Trophoblast cell (in vitro differentiated cells and primary cell): ENCODE measurements around the gene ATP8A1.

Experiments
- DNase-seq, 2 donors: peaks; one replicate each; pipeline ENCODE4 v3.0.0-alpha.2; 2016
- H2AFZ ChIP-seq: 2 replicates; pipeline ENCODE4 v1.6.1; 2013; ENCODE audit warnings: low read length, moderate library complexity, mild to moderate bottlenecking; ENCODE audit not compliant: insufficient read depth, poor library complexity
- H2AK5ac ChIP-seq: 2 replicates; pipeline ENCODE4 v1.6.1; 2013; ENCODE audit warnings: mild to moderate bottlenecking, low read length
- H2BK120ac ChIP-seq: 2 replicates; pipeline ENCODE4 v1.6.1; 2013; ENCODE audit warnings: low read length, mild to moderate bottlenecking, moderate library complexity; ENCODE audit not compliant: insufficient read depth, poor library complexity
- H2BK12ac ChIP-seq: 2 replicates; pipeline ENCODE4 v1.6.1; 2013; ENCODE audit warnings: mild to moderate bottlenecking, low read length, moderate library complexity
- H2BK5ac ChIP-seq: 2 replicates; pipeline ENCODE4 v1.6.1; 2013; ENCODE audit warnings: low read length, low read depth, moderate library complexity, mild to moderate bottlenecking; ENCODE audit not compliant: poor library complexity
- H3K14ac ChIP-seq: 2 replicates; pipeline ENCODE4 v1.6.1; 2013; ENCODE audit warnings: mild to moderate bottlenecking, low read length
- H3K18ac ChIP-seq: 2 replicates; pipeline ENCODE4 v1.6.1; 2013; ENCODE audit warnings: mild to moderate bottlenecking, low read length
- H3K23ac ChIP-seq: 2 replicates; pipeline ENCODE4 v1.6.1; 2013; ENCODE audit warnings: low read length
- H3K27ac ChIP-seq: 2 replicates; pipeline ENCODE4 v1.5.1; 2013; ENCODE audit warnings: low read depth, mild to moderate bottlenecking, inconsistent platforms, low read length, moderate library complexity
- H3K27me3 ChIP-seq: 2 replicates; pipeline ENCODE4 v1.6.1; 2013; ENCODE audit warnings: inconsistent platforms, mild to moderate bottlenecking, low read length, moderate library complexity; ENCODE audit not compliant: insufficient read depth
- H3K36me3 ChIP-seq, 2 experiments: 1 replicate in 1 of 2; 2 replicates in 1 of 2; pipeline ENCODE4 v1.6.1; 2013; ENCODE audit warnings: low read length in 2 of 2, mild to moderate bottlenecking in 2 of 2, moderate library complexity in 1 of 2; ENCODE audit not compliant: insufficient read depth in 2 of 2, control insufficient read depth in 1 of 2
- H3K4ac ChIP-seq: 2 replicates; pipeline ENCODE4 v1.6.1; 2013; ENCODE audit warnings: low read depth, mild to moderate bottlenecking, low read length, moderate library complexity
- H3K4me1 ChIP-seq, 2 experiments: 1 replicate in 1 of 2; 2 replicates in 1 of 2; pipeline ENCODE4 v1.6.1; 2013; ENCODE audit warnings: low read length in 2 of 2, mild to moderate bottlenecking in 2 of 2, moderate library complexity in 1 of 2; ENCODE audit not compliant: insufficient read depth in 2 of 2, control insufficient read depth in 1 of 2
- H3K4me2 ChIP-seq: 2 replicates; pipeline ENCODE4 v1.6.1; 2013; ENCODE audit warnings: inconsistent platforms, mild to moderate bottlenecking, low read length, moderate library complexity
- H3K4me3 ChIP-seq: 2 replicates; pipeline ENCODE4 v1.5.1; 2013; ENCODE audit warnings: mild to moderate bottlenecking, low read depth, low read length, inconsistent platforms
- H3K79me1 ChIP-seq: one replicate; pipeline ENCODE4 v1.6.1; 2013; ENCODE audit warnings: low read length
- H3K79me2 ChIP-seq: 2 replicates; pipeline ENCODE4 v1.6.1; 2013; ENCODE audit warnings: low read length, mild to moderate bottlenecking; ENCODE audit not compliant: control insufficient read depth, insufficient read depth, poor library complexity
- H3K9ac ChIP-seq: 2 replicates; pipeline ENCODE4 v1.6.1; 2013; ENCODE audit warnings: mild to moderate bottlenecking, low read length
- H3K9me3 ChIP-seq: 2 replicates; pipeline ENCODE4 v1.6.1; 2013; ENCODE audit warnings: low read depth, mild to moderate bottlenecking, control low read depth, inconsistent platforms, low read length; ENCODE audit not compliant: insufficient read depth
- H4K12ac ChIP-seq: 2 replicates; pipeline ENCODE4 v1.6.1; 2013; ENCODE audit warnings: low read depth, mild to moderate bottlenecking, low read length, moderate library complexity
- H4K8ac ChIP-seq: 2 replicates; pipeline ENCODE4 v1.6.1; 2013; ENCODE audit warnings: low read depth, mild to moderate bottlenecking, low read length, moderate library complexity
- H4K91ac ChIP-seq: one replicate; pipeline ENCODE4 v1.6.1; 2013; ENCODE audit warnings: low read depth, mild to moderate bottlenecking, low read length, moderate library complexity
- WGBS: extraction: QIAGEN DNeasy Blood & Tissue Kit; methylation state at CpG from one replicate; pipeline ENCODE4 v1.1.7; 2013; ENCODE audit warnings: missing lambda C conversion rate; ENCODE audit not compliant: insufficient read length, insufficient coverage; ENCODE audit errors: extremely low coverage; 5-methylcytosine and 5-hydroxymethylcytosine counted together

The ATP8A1 gene

DNA sequence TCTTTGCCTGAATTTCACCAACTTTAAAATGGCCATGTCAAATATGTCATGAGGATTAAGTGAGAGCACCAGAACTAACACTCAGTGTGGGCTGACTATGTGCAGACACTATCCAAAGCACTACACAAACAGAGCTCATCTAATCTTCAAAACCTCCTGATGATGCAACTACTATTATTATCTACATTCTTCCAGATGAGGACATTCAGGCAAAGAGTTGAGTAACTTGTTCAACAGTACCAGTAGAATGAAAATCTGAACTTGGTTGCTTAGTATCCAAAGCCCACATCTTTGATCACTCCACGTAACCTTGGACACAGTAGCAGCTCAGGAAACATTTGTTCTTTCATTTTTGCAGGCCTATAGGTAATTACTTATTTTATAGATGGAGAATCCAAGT lies 90.1 kb downstream of the ATP8A1 start:
- Histone ChIP-seq H3K18ac (no peak overlapping the region), H3K9ac (no peak overlapping the region), H4K8ac (no peak overlapping the region), H2BK12ac (no peak overlapping the region), H3K23ac (no peak overlapping the region), H3K4me2 (no peak overlapping the region), H2AK5ac (no peak overlapping the region), H4K91ac (no peak overlapping the region), H4K12ac (no peak overlapping the region), H3K14ac (no peak overlapping the region), H3K9me3 (peaks cover 2% of the 10 kb centered on the region), H3K27me3 (no peaks in the 10 kb centered on the region), H3K4me1 (no peaks in the 10 kb centered on the region), H3K79me2 (no peaks in the 10 kb centered on the region), H3K27ac (no peak overlapping the region), H2BK120ac (no peak overlapping the region), H2AFZ (no peak overlapping the region), H3K36me3 (no peaks in the 10 kb centered on the region), H3K4me3 (no peak overlapping the region), H3K79me1 (no peaks in the 10 kb centered on the region), H3K4ac (no peak overlapping the region), H2BK5ac (no peak overlapping the region)
- DNase-seq, result peak; percentile 37 to 81
- no CpG with 5 or more reads among the region's 1 CpG for WGBS

DNA sequence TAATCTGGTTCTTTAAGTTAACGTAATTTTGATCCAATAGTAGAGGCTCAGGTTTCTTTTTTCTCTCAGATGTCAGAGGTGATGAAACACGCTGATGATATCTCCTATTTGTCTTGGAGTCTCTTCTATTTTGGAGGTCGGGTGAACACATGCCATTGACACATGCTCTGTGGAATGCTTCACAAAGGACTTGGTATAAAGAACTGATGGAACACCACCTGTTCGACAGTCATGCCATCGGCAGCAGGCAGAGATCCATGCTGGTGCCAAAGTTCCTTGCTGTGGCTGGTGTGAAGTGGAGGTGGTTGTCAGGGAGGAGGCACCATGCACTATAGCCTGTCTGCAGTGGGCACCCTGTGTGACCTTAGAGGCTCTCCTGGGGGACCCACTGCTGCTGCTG lies 94.9 kb downstream of the ATP8A1 start:
- Histone ChIP-seq H3K36me3 (no peaks in the 10 kb centered on the region), H3K9ac (no peak overlapping the region), H4K91ac (no peak overlapping the region), H3K4me3 (no peak overlapping the region), H4K12ac (no peak overlapping the region), H3K79me2 (no peaks in the 10 kb centered on the region), H2BK120ac (no peak overlapping the region), H3K4me2 (no peak overlapping the region), H4K8ac (no peak overlapping the region), H3K4me1 (no peaks in the 10 kb centered on the region), H3K23ac (no peak overlapping the region), H3K18ac (no peak overlapping the region), H2BK12ac (no peak overlapping the region), H2AK5ac (no peak overlapping the region), H3K27ac (no peak overlapping the region), H2AFZ (no peak overlapping the region), H3K79me1 (no peaks in the 10 kb centered on the region), H3K9me3 (peaks cover 2% of the 10 kb centered on the region), H3K14ac (no peak overlapping the region), H2BK5ac (no peak overlapping the region), H3K27me3 (no peaks in the 10 kb centered on the region), H3K4ac (no peak overlapping the region)
- peak; percentile 50 to 66 for DNase-seq
- no CpG with 5 or more reads among the region's 5 CpGs for WGBS

- no peaks in the 10 kb centered on the region for H3K36me3 ChIP-seq
- no CpG with 5 or more reads among the region's 11 CpGs for WGBS
- no peaks in the 10 kb centered on the region for H3K79me1 ChIP-seq
- no peak overlapping the region for H2AK5ac ChIP-seq
- H4K12ac ChIP-seq, result no peak overlapping the region
- no peak overlapping the region for H2BK5ac ChIP-seq
- no peaks in the 10 kb centered on the region for H3K4me1 ChIP-seq
- peaks cover 2% of the 10 kb centered on the region for H3K9me3 ChIP-seq
- no peak overlapping the region for H3K23ac ChIP-seq
- DNase-seq, result no peak
- H4K91ac ChIP-seq, result no peak overlapping the region
- no peak overlapping the region for H2BK120ac ChIP-seq
- no peak overlapping the region for H4K8ac ChIP-seq
- no peak overlapping the region for H3K4me3 ChIP-seq
- H3K4me2 ChIP-seq, result no peak overlapping the region
- no peak overlapping the region for H3K4ac ChIP-seq
- no peak overlapping the region for H3K18ac ChIP-seq
- no peaks in the 10 kb centered on the region for H3K27me3 ChIP-seq
- H3K27ac ChIP-seq, result no peak overlapping the region
- no peak overlapping the region for H2BK12ac ChIP-seq
- H3K14ac ChIP-seq, result no peak overlapping the region
- H3K9ac ChIP-seq, result no peak overlapping the region
- no peak overlapping the region for H2AFZ ChIP-seq
- no peaks in the 10 kb centered on the region for H3K79me2 ChIP-seq
Measured at GRCh38 chr4:42561031-42561430, 95.9 kb downstream of the ATP8A1 start.

DNA sequence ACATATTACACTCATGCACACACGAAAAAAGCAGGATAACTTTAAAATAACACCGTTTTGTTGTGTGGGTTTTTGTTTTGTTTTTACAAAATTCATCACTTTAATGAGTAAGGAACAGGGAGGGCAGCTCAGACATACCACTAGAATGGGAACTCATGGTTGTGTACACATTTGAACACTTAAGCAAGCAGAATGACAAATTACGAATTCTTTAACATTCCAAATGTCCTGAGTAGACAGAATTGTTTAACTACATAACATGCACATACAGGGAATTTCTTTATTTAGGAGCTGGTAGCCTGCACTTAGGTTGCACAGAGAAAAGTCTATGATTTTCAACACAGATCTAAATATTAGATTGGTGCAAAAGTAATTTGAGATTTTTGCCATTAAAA lies 96.4 kb downstream of the ATP8A1 start:
- H2AK5ac ChIP-seq, result no peak overlapping the region
- H3K9me3 ChIP-seq, result peaks cover 2% of the 10 kb centered on the region
- DNase-seq, result peak in 1 of 2 donors; percentile 44
- H3K27ac ChIP-seq, result no peak overlapping the region
- H3K4ac ChIP-seq, result no peak overlapping the region
- H4K8ac ChIP-seq, result no peak overlapping the region
- no peak overlapping the region for H4K91ac ChIP-seq
- no peak overlapping the region for H3K18ac ChIP-seq
- H3K36me3 ChIP-seq, result no peaks in the 10 kb centered on the region
- H3K79me1 ChIP-seq, result no peaks in the 10 kb centered on the region
- H3K4me3 ChIP-seq, result no peak overlapping the region
- no peak overlapping the region for H4K12ac ChIP-seq
- H2BK120ac ChIP-seq, result no peak overlapping the region
- H3K4me1 ChIP-seq, result no peaks in the 10 kb centered on the region
- no peak overlapping the region for H3K23ac ChIP-seq
- no peaks in the 10 kb centered on the region for H3K79me2 ChIP-seq
- H2BK5ac ChIP-seq, result no peak overlapping the region
- H3K9ac ChIP-seq, result no peak overlapping the region
- no peaks in the 10 kb centered on the region for H3K27me3 ChIP-seq
- no peak overlapping the region for H2AFZ ChIP-seq
- no peak overlapping the region for H2BK12ac ChIP-seq
- H3K14ac ChIP-seq, result no peak overlapping the region
- no peak overlapping the region for H3K4me2 ChIP-seq
- WGBS, result no CpG with 5 or more reads among the region's 3 CpGs
